ENCODE results near the gene MAP4.
A peak's percentile ranks its signal among the peaks of the same experiment; 100 is the strongest.

Gene MAP4

DNA sequence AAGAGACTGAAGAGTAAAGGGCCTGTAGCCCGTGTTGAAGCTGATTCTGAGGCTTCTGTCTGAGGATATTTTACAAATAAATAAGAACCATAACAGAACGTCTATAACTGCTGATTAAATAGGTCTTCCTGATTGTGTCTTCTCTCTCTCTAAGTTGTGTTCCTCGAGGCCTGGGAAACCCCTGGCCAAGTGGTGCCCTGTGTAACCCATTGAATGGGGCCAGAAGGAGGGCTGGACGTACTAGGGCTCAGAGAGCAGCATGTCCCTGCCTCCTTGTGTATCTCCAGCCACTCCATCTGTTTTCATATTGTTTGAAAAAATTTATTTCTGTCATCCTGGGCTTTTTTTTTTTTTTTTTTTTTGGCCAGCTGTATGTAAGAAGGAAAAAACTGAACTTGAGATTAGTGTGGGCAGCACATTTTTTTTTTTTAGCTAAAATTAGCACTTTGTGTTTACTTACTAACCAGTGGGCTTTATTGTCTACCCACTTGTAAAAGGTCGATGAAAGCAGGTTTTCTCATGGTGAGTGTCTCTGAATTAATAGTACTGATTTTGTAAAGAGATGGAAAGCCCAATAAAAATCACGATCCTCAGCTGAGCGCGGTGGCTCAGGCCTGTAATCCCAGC lies 202.6 kb downstream of the MAP4 start:
- Histone ChIP-seq H3F3A (ENCODE audit: control insufficient read depth, insufficient read depth) (0 out of 2 replicates have a peak, but pooled peaks cover 3% of the 10 kb centered on the region), H3K4me1 (ENCODE audit: control insufficient read depth, low read length) (no peaks in the 10 kb centered on the region), H3K79me2 (ENCODE audit: control insufficient read depth, low read length) (no peaks in the 10 kb centered on the region), H4K20me1 (ENCODE audit: control insufficient read depth, insufficient read depth, low read depth, low read length) (no peaks in the 10 kb centered on the region), H3K4me2 (ENCODE audit: low read length) (no peak overlapping the region), H3K27ac (ENCODE audit: low read depth, low read length) (no peak overlapping the region), H3K9me2 (replicated peaks; ENCODE audit: control insufficient read depth, low read length) (no peaks in the 10 kb centered on the region), H3K9me3 (ENCODE audit: control insufficient read depth, insufficient read depth, low read length) (no peaks in the 10 kb centered on the region), H3K36me3 (ENCODE audit: control insufficient read depth, low read length) (peaks cover 36% of the 10 kb centered on the region), H3K27me3 (ENCODE audit: control insufficient read depth, low read length) (no peaks in the 10 kb centered on the region), H3K4me3 (ENCODE audit: low read length) (no peak overlapping the region)
- TF ChIP-seq, protein P1, sequence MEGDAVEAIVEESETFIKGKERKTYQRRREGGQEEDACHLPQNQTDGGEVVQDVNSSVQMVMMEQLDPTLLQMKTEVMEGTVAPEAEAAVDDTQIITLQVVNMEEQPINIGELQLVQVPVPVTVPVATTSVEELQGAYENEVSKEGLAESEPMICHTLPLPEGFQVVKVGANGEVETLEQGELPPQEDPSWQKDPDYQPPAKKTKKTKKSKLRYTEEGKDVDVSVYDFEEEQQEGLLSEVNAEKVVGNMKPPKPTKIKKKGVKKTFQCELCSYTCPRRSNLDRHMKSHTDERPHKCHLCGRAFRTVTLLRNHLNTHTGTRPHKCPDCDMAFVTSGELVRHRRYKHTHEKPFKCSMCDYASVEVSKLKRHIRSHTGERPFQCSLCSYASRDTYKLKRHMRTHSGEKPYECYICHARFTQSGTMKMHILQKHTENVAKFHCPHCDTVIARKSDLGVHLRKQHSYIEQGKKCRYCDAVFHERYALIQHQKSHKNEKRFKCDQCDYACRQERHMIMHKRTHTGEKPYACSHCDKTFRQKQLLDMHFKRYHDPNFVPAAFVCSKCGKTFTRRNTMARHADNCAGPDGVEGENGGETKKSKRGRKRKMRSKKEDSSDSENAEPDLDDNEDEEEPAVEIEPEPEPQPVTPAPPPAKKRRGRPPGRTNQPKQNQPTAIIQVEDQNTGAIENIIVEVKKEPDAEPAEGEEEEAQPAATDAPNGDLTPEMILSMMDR (IDR thresholded peaks at IDR 0.05; ENCODE audit: low read depth, low read length, poor library complexity, severe bottlenecking): no peak
- no peak for TF ChIP-seq EZH2phosphoT487 (IDR thresholded peaks at IDR 0.05; ENCODE audit: borderline replicate concordance, low read length)

DNA sequence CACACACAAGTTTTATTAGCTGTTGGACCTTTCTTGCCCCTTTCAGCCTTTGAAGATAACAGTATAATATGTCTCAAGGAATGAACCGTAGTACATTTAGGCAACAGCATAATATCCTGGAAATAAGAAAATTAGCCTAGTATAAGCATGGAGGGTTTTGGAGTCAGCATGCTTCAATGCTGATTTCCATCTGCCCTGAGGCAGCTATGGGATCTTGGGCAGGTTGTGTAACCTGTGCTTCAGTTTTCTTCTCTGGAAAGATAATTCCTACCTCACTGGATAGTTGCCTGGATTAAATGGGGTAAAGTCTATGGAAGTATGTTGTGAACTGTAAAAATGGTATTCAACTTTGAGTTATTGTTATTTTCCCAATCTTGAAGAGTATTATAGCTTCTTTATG lies 211.6 kb downstream of the MAP4 start:
- peaks cover 22% of the 10 kb centered on the region for H3K79me2 ChIP-seq (ENCODE audit: control insufficient read depth, low read length)
- peaks cover 3% of the 10 kb centered on the region for H3F3A ChIP-seq (ENCODE audit: control insufficient read depth, insufficient read depth)
- H3K27ac ChIP-seq (ENCODE audit: low read depth, low read length): no peak overlapping the region
- peak overlapping the region; percentile 91 for H3K4me2 ChIP-seq (ENCODE audit: low read length)
- peak overlapping the region; percentile 95; the same call in 1 of the 2 replicates for H3K4me3 ChIP-seq (ENCODE audit: low read length)
- peaks cover 16% of the 10 kb centered on the region for H3K36me3 ChIP-seq (ENCODE audit: control insufficient read depth, low read length)
- no peaks in the 10 kb centered on the region for H3K27me3 ChIP-seq (ENCODE audit: control insufficient read depth, low read length)
- H3K9me2 ChIP-seq (replicated peaks; ENCODE audit: control insufficient read depth, low read length): no peaks in the 10 kb centered on the region
- H4K20me1 ChIP-seq (ENCODE audit: control insufficient read depth, insufficient read depth, low read depth, low read length): no peaks in the 10 kb centered on the region
- peaks cover 18% of the 10 kb centered on the region for H3K4me1 ChIP-seq (ENCODE audit: control insufficient read depth, low read length)
- H3K9me3 ChIP-seq (ENCODE audit: control insufficient read depth, insufficient read depth, low read length): no peaks in the 10 kb centered on the region
- TF ChIP-seq, protein P1 (IDR thresholded peaks at IDR 0.05; ENCODE audit: low read depth, low read length, poor library complexity, severe bottlenecking): no peak
- no peak for TF ChIP-seq EZH2phosphoT487 (IDR thresholded peaks at IDR 0.05; ENCODE audit: borderline replicate concordance, low read length)

DNA sequence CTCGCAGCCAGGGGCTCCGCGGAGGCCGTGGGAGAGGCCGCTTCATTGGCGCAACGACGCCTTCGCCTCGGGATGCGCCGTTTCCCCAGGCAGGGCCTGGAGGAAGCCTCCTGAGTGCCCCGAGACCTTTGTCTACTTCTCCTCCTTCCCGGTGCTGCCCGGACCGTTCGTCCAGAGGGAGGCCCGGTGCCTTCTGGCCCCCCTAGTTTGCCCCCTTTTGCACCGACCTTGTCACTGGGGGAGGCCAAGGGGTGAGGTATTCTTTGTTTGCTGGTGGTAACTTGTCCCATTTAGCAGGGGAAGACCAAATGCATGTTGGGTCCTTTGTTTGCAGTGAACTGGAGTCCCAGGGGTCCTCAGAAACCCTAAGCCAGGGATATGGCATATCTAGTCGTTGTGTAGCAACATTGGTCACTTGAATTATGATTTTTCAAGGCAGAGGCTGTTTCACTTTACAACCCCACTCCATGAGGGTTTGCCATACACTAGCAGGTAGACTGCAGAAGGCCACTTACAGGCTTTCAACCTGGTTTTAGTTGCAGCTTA lies 212.7 kb downstream of the MAP4 start:
- no peaks in the 10 kb centered on the region for H3K9me3 ChIP-seq (ENCODE audit: control insufficient read depth, insufficient read depth, low read length)
- peaks cover 14% of the 10 kb centered on the region for H3K36me3 ChIP-seq (ENCODE audit: control insufficient read depth, low read length)
- no peaks in the 10 kb centered on the region for H3K27me3 ChIP-seq (ENCODE audit: control insufficient read depth, low read length)
- no peaks in the 10 kb centered on the region for H3K9me2 ChIP-seq (replicated peaks; ENCODE audit: control insufficient read depth, low read length)
- H3K4me2 ChIP-seq (ENCODE audit: low read length): peak overlapping the region; percentile 91
- peak overlapping the region; percentile 59 for H3K27ac ChIP-seq (ENCODE audit: low read depth, low read length)
- H3K4me1 ChIP-seq (ENCODE audit: control insufficient read depth, low read length): peaks cover 18% of the 10 kb centered on the region
- H3K79me2 ChIP-seq (ENCODE audit: control insufficient read depth, low read length): peaks cover 22% of the 10 kb centered on the region
- TF ChIP-seq, protein P1 (IDR thresholded peaks at IDR 0.05; ENCODE audit: low read depth, low read length, poor library complexity, severe bottlenecking): no peak
- TF ChIP-seq EZH2phosphoT487 (IDR thresholded peaks at IDR 0.05; ENCODE audit: borderline replicate concordance, low read length): no peak
- peak overlapping the region; percentile 95 for H3K4me3 ChIP-seq (ENCODE audit: low read length)
- H3F3A ChIP-seq (ENCODE audit: control insufficient read depth, insufficient read depth): peaks cover 3% of the 10 kb centered on the region
- no peaks in the 10 kb centered on the region for H4K20me1 ChIP-seq (ENCODE audit: control insufficient read depth, insufficient read depth, low read depth, low read length)
